GM12892 (cell line): ENCODE data around the gene ASIC2.

ENCODE experiments used
- POLR2A ChIP-seq: IDR thresholded peaks from 2 replicates; pipeline ENCODE4 v1.6.1; 2011; ENCODE audit warnings: low read depth, low read length, control low read depth
- POLR2AphosphoS5 ChIP-seq: IDR thresholded peaks from 2 replicates; pipeline ENCODE4 v1.6.1; 2011; ENCODE audit warnings: low read depth, low read length, control low read depth
- TAF1 ChIP-seq: IDR thresholded peaks from 2 replicates; pipeline ENCODE4 v1.6.1; 2011; ENCODE audit warnings: low read depth, mild to moderate bottlenecking, control low read depth, low read length, borderline replicate concordance

- TF ChIP-seq POLR2AphosphoS5 (no peak), POLR2A (no peak), TAF1 (no peak)
Observed at GRCh38 chr17:33234233-33234632, 58.9 kb downstream of the ASIC2 start.
